ENCODE data around the gene ARID3C.
A peak's percentile ranks its signal among the peaks of the same experiment; 100 is the strongest.

ARID3C gene

DNA sequence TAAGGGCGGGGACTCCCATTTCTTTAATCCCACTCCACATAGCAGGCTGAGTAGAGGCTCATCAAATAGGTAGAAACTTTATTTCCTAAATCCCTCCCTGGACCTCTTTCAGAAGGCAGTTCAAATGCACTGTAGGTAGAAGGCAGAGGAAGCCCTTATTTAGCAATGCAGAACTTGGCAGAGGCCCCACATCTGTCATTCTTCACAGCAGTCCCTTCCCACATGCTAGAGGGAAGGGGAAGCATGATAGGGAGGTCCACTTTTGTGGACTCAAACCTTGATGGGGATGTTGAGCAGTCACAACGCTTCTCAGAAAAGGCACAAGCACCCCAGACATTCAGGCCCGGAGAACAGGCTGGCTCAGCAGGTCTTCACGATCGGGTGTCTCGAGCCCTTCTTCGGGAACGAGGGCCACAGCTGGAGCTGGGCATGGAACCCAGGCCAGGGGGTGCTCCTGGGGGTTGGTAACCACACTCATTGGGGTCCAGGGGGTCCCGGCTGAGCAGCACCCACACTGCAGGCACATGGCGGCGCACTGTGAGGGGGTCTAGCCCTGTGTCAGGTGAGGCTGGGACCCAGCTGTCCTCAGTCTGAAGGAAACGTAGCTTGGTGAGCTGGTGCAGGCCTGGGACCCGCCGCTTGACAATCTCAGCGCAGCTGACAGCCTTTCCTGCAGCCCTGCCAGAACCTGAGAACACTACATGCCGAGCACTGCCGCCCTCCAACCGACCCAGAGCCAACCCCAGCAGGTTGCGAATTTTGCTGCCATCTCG, 18.2 kb downstream of the ARID3C start:
- no peak for DNase-seq (ENCODE audit: extremely low spot score)
- ChIA-PET POLR2A (interaction anchor here (0.6 to 2.1 kb wide), 3 partner anchors 9 to 28 kb away, joined by 3 to 6 read pairs (median 3); partner anchors contain the start of gene DCTN3), CTCF (interaction anchor here (2.3 kb wide), 1 partner anchor 24 kb away, joined by 15 read pairs; no protein-coding TSS in a partner anchor)
- no peak for TF ChIP-seq BHLHE40 (IDR thresholded peaks at IDR 0.05; ENCODE audit: borderline replicate concordance)
- TF ChIP-seq LEF1 (IDR thresholded peaks at IDR 0.05; ENCODE audit: borderline replicate concordance): no peak
- TF ChIP-seq ARNT (IDR thresholded peaks at IDR 0.05): no peak
- no peak for TF ChIP-seq FOXM1 (IDR thresholded peaks at IDR 0.05; ENCODE audit: borderline replicate concordance)
- TF ChIP-seq ZNF384 (IDR thresholded peaks at IDR 0.05): no peak
- TF ChIP-seq FOXK2 (IDR thresholded peaks at IDR 0.05): no peak
- TF ChIP-seq TARDBP (IDR thresholded peaks at IDR 0.05): no peak
- TF ChIP-seq L3MBTL2 (conservative IDR thresholded peaks at IDR 0.05): no peak
- TF ChIP-seq ELF4 (IDR thresholded peaks at IDR 0.05): no peak
- TF ChIP-seq FOXA1 (IDR thresholded peaks at IDR 0.05): no peak
- TF ChIP-seq, protein P1, sequence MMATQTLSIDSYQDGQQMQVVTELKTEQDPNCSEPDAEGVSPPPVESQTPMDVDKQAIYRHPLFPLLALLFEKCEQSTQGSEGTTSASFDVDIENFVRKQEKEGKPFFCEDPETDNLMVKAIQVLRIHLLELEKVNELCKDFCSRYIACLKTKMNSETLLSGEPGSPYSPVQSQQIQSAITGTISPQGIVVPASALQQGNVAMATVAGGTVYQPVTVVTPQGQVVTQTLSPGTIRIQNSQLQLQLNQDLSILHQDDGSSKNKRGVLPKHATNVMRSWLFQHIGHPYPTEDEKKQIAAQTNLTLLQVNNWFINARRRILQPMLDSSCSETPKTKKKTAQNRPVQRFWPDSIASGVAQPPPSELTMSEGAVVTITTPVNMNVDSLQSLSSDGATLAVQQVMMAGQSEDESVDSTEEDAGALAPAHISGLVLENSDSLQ (IDR thresholded peaks at IDR 0.05): no peak
- no peak for TF ChIP-seq SUZ12 (IDR thresholded peaks at IDR 0.05)
- TF ChIP-seq NFRKB (IDR thresholded peaks at IDR 0.05): no peak
- no peak for TF ChIP-seq CTBP1 (IDR thresholded peaks at IDR 0.05; ENCODE audit: borderline replicate concordance)
- no peak for TF ChIP-seq HDGF (IDR thresholded peaks at IDR 0.05; ENCODE audit: borderline replicate concordance)
- TF ChIP-seq SP1 (IDR thresholded peaks at IDR 0.05): no peak

DNA sequence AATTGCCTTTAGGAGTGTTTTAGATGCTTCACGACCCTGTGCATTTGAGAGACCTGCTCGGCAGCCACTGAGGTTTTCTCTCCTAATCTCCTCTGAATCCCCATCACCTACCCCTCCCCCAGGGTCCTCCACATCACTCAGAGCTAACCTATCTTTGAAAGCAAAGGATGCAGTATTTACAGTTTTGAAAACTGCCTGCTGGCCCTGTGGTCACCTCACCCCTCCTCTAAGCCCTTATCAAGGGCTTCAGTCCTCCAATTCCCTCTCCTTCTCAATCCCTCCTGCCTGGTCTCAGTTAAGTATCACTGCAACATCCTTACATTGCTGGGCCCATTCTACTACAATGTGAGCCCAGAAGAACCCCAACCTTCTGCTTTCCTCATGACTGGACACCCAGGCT, 21.5 kb downstream of the ARID3C start:
- POLR2A ChIA-PET: no interaction called here
- DNase-seq (ENCODE audit: extremely low spot score): no peak
- TF ChIP-seq, protein P1 (IDR thresholded peaks at IDR 0.05): no peak
- TF ChIP-seq L3MBTL2 (conservative IDR thresholded peaks at IDR 0.05) (no peak), ELF4 (IDR thresholded peaks at IDR 0.05) (no peak)
- CTCF ChIA-PET: interaction anchor here (1.2 kb wide), 1 partner anchor 16 kb away, joined by 4 read pairs; no protein-coding TSS in a partner anchor

DNA sequence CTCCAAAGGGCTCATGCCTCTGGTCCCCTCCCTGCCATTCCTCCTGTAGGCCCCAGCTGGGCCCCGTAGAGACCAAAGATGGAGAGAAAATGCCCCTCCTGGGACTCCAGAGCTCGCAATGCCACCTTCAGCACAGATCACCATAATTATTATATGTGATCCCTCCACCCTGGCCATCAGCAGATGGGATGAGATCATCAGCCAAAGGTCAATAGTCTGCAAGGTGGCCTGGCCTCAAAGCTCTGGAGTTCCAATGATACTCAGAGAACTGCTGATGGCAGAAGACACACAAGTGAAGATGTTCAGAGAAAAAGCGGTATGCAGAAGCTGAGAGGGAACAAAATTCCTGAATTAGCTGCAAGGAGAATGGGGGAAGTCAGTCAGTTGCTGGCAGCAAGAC, 22.0 kb downstream of the ARID3C start:
- TF ChIP-seq SUZ12 (IDR thresholded peaks at IDR 0.05): no peak
- TF ChIP-seq, protein P1 (IDR thresholded peaks at IDR 0.05): no peak
- TF ChIP-seq NFRKB (IDR thresholded peaks at IDR 0.05): no peak
- no peak for TF ChIP-seq BHLHE40 (IDR thresholded peaks at IDR 0.05; ENCODE audit: borderline replicate concordance)
- TF ChIP-seq SP1 (IDR thresholded peaks at IDR 0.05): no peak
- no peak for TF ChIP-seq ZNF384 (IDR thresholded peaks at IDR 0.05)
- no peak for TF ChIP-seq HDGF (IDR thresholded peaks at IDR 0.05; ENCODE audit: borderline replicate concordance)
- no peak for TF ChIP-seq CTBP1 (IDR thresholded peaks at IDR 0.05; ENCODE audit: borderline replicate concordance)
- TF ChIP-seq ARNT (IDR thresholded peaks at IDR 0.05): no peak
- TF ChIP-seq FOXA1 (IDR thresholded peaks at IDR 0.05): no peak
- TF ChIP-seq FOXM1 (IDR thresholded peaks at IDR 0.05; ENCODE audit: borderline replicate concordance): no peak
- DNase-seq (ENCODE audit: extremely low spot score): no peak
- ChIA-PET POLR2A (no interaction called here), CTCF (interaction anchor here (0.6 to 1.2 kb wide), 2 partner anchors 15 to 59 kb away, joined by 3 to 4 read pairs; no protein-coding TSS in a partner anchor)

DNA sequence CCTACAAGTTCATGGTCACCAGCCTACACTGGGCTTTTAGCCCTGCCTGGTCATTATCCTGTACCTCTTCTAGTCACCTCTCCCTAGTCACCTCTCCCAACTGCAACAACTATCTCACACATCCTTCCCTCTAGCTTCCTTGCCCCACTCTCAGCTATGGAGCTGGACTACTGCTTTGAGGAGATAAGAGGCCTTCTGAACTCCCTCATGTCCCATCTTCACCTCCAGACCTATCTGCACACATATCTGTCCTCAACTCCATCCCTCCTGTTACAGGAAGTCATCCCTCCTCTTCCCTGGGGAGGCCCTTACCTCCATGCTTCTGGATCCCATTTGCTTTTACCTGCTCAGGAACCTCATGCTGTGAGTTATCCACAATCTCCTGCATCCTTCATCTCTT, 22.7 kb downstream of the ARID3C start:
- TF ChIP-seq NFRKB (IDR thresholded peaks at IDR 0.05) (no peak), ELF4 (IDR thresholded peaks at IDR 0.05) (no peak), LEF1 (IDR thresholded peaks at IDR 0.05; ENCODE audit: borderline replicate concordance) (no peak), ARNT (IDR thresholded peaks at IDR 0.05) (no peak), FOXK2 (IDR thresholded peaks at IDR 0.05) (no peak), BHLHE40 (IDR thresholded peaks at IDR 0.05; ENCODE audit: borderline replicate concordance) (no peak), CTBP1 (IDR thresholded peaks at IDR 0.05; ENCODE audit: borderline replicate concordance) (no peak), FOXA1 (IDR thresholded peaks at IDR 0.05) (no peak), FOXM1 (IDR thresholded peaks at IDR 0.05; ENCODE audit: borderline replicate concordance) (no peak), L3MBTL2 (conservative IDR thresholded peaks at IDR 0.05) (no peak), SUZ12 (IDR thresholded peaks at IDR 0.05) (no peak), SP1 (IDR thresholded peaks at IDR 0.05) (no peak), TARDBP (IDR thresholded peaks at IDR 0.05) (no peak), ZNF384 (IDR thresholded peaks at IDR 0.05) (no peak), HDGF (IDR thresholded peaks at IDR 0.05; ENCODE audit: borderline replicate concordance) (no peak)
- TF ChIP-seq, protein P1 (IDR thresholded peaks at IDR 0.05): no peak
- no peak for DNase-seq (ENCODE audit: extremely low spot score)
- ChIA-PET POLR2A (no interaction called here), CTCF (no interaction called here)

DNA sequence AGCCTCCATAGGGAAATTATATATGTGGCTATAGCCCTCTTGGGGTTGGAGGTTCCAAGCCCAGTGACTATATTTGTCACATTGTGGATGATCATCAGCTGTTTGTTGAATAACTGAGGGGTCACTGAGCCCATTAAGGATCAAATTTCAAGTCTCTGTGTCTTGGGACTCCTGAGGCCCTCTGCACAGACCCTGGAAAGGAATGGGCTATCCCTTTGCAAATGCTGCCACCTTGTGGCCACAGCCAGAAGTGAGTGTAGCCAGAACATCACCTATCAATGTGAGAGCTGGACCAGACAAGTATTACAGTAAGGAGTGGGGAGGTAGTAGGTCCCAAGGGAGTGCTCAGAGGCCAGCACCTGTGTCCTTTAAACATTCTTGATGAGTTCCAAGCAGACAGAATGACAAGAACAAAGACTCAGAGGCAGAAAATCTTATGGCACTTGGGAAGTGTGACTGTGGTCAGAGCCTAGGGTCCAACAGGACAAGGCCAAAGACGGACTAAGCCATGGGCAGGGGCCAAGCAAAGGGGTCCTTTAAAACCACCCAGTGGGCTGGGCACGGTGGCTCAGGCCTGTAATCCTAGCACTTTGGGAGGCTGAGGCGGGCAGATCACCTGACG, 25.1 kb downstream of the ARID3C start:
- POLR2A ChIA-PET: no interaction called here

More for the DNA sequence above, 25.1 kb downstream of the ARID3C start:
- CTCF ChIA-PET: interaction anchor here (0.5 to 1.4 kb wide), 10 partner anchors 12 to 430 kb away, joined by 3 to 5 read pairs (median 3); partner anchors contain the start of gene DCTN3
- peak; percentile 87 for DNase-seq (ENCODE audit: extremely low spot score)
- no peak for TF ChIP-seq L3MBTL2 (conservative IDR thresholded peaks at IDR 0.05)
- 0 out of 2 replicates have a peak, but pooled peaks have one; percentile 8 for TF ChIP-seq CTBP1 (IDR thresholded peaks at IDR 0.05; ENCODE audit: borderline replicate concordance)

Data from HEK293T (cell line).